Thoracic aorta (tissue), 2 donors: Measurements from ENCODE around the gene MPST. TPM values are rescaled to one million over a fixed set of nuclear protein-coding genes. Genes with fewer than 3 reads are reported as not detected.

ENCODE experiments used
- ATAC-seq: fragments of 150-250 bp; one replicate; pipeline ENCODE4 v1.8.0; 2017; ENCODE audit warnings: low read depth; ENCODE audit not compliant: insufficient number of reproducible peaks, low FRiP score
- DNase-seq: peaks from one replicate; pipeline ENCODE4 v3.0.0-alpha.2; 2020; ENCODE audit warnings: low spot score
- H3K27ac ChIP-seq, 2 donors: fragments of 200-600 bp; sonication (generic); 1 replicate in 1 of 2; 2 replicates in 1 of 2; pipeline ENCODE4 v1.5.1; 2016; ENCODE audit warnings: mild to moderate bottlenecking in 2 of 2, moderate library complexity in 2 of 2
- H3K27me3 ChIP-seq: fragments of 200-600 bp; sonication (generic); replicated peaks from 2 replicates; pipeline ENCODE4 v1.6.0; 2016; ENCODE audit warnings: mild to moderate bottlenecking; ENCODE audit not compliant: insufficient read depth
- H3K36me3 ChIP-seq: fragments of 200-600 bp; sonication (generic); one replicate; pipeline ENCODE4 v1.5.1; 2016
- H3K4me1 ChIP-seq, 2 donors: fragments of 200-600 bp; sonication (generic); 1 replicate in 1 of 2; 2 replicates in 1 of 2; pipeline versions ENCODE4 v1.5.1 to v1.6.0; 2016; ENCODE audit warnings: low read depth in 2 of 2, mild to moderate bottlenecking in 1 of 2; ENCODE audit not compliant: control insufficient read depth in 1 of 2
- H3K4me3 ChIP-seq: fragments of 200-600 bp; sonication (generic); 2 replicates; pipeline ENCODE4 v1.5.1; 2016; ENCODE audit warnings: mild to moderate bottlenecking
- H3K9me3 ChIP-seq: fragments of 200-600 bp; sonication (generic); 2 replicates; pipeline ENCODE4 v1.5.1; 2016
- CTCF ChIP-seq: fragments of 200-600 bp; sonication (generic); IDR thresholded peaks from one replicate; pipeline ENCODE4 v1.5.1; 2019; ENCODE audit warnings: antibody characterized with exemption
- total RNA-seq, 2 donors: library from RNA; depleted of rRNA; stranded (reverse); fragments of >200 nt; gene quantifications; one replicate each; pipeline versions ENCODE4 v1.1.0 to v1.2.3, GENCODE V29; 2016

The MPST gene
- total RNA-seq, 2 donors from 2014 or later = 70.1 to 108 TPM

- no peaks in the 10 kb centered on the region for H3K4me1 ChIP-seq
- no peaks in the 10 kb centered on the region for H3K27me3 ChIP-seq
- ATAC-seq (no peak), DNase-seq (no peak)
- no peaks in the 10 kb centered on the region for H3K9me3 ChIP-seq
- no peak overlapping the region for H3K4me3 ChIP-seq
- no peaks in the 10 kb centered on the region for H3K36me3 ChIP-seq
- TF ChIP-seq CTCF = no peak
- no peak overlapping the region for H3K27ac ChIP-seq
Measured at GRCh38 chr22:37072673-37073072, 53.1 kb downstream of the MPST start.

- DNase-seq = no peak
- no peak for ATAC-seq
Measured at GRCh38 chr22:37074537-37074936, 55.0 kb downstream of the MPST start.

GRCh38 chr22:37075046-37075445, 55.5 kb downstream of the MPST start:
- DNase-seq (no peak), ATAC-seq (no peak)
- TF ChIP-seq CTCF = no peak
- Histone ChIP-seq H3K27me3 (no peaks in the 10 kb centered on the region), H3K27ac (no peak overlapping the region), H3K36me3 (no peaks in the 10 kb centered on the region), H3K9me3 (no peaks in the 10 kb centered on the region), H3K4me3 (no peak overlapping the region), H3K4me1 (no peaks in the 10 kb centered on the region)

More at GRCh38 chr22:37074537-37074936, 55.0 kb downstream of the MPST start:
- Histone ChIP-seq H3K4me3 (no peak overlapping the region), H3K27me3 (no peaks in the 10 kb centered on the region), H3K4me1 (no peaks in the 10 kb centered on the region), H3K36me3 (no peaks in the 10 kb centered on the region), H3K27ac (no peak overlapping the region), H3K9me3 (no peaks in the 10 kb centered on the region)
- TF ChIP-seq CTCF = no peak

- ATAC-seq = no peak
- no peaks in the 10 kb centered on the region for H3K27me3 ChIP-seq
Measured at GRCh38 chr22:37075822-37076433, 56.4 kb downstream of the MPST start.

GRCh38 chr22:37077802-37078448, 58.4 kb downstream of the MPST start:
- peak; percentile 70 for TF ChIP-seq CTCF
- DNase-seq = no peak
- Histone ChIP-seq H3K4me1 (no peaks in the 10 kb centered on the region), H3K4me3 (no peak overlapping the region), H3K36me3 (no peaks in the 10 kb centered on the region), H3K27me3 (no peaks in the 10 kb centered on the region), H3K27ac (no peak overlapping the region), H3K9me3 (no peaks in the 10 kb centered on the region)
- ATAC-seq = no peak

More at GRCh38 chr22:37075822-37076433, 56.4 kb downstream of the MPST start:
- H3K27ac ChIP-seq = no peak overlapping the region
- no peak for TF ChIP-seq CTCF
- DNase-seq = no peak
- H3K4me3 ChIP-seq = no peak overlapping the region
- no peaks in the 10 kb centered on the region for H3K36me3 ChIP-seq
- H3K4me1 ChIP-seq = no peaks in the 10 kb centered on the region
- no peaks in the 10 kb centered on the region for H3K9me3 ChIP-seq
